WI38 (cell line): ENCODE data around the gene PLEKHG3.
"Not testable (repeated sequence)": the region's sequence is repeated elsewhere in the genome, so short reads cannot be mapped to it uniquely, and the experiment has no call there.

Experiments
- H3K4me3 ChIP-seq: 2 replicates; pipeline ENCODE4 v1.5.1; 2011; ENCODE audit warnings: low read depth, mild to moderate bottlenecking, control low read depth, low read length
- CTCF ChIP-seq: IDR thresholded peaks from 2 replicates; pipeline ENCODE4 v1.5.1; 2012; ENCODE audit warnings: low read depth, mild to moderate bottlenecking, control low read depth, low read length

The PLEKHG3 gene

GRCh38 chr14:64688031-64688430 is 16.2 kb upstream of the PLEKHG3 start:
- H3K4me3 ChIP-seq, result no peak overlapping the region
- no peak for TF ChIP-seq CTCF

- no peak overlapping the region for H3K4me3 ChIP-seq
- TF ChIP-seq CTCF, result no peak
Measured at GRCh38 chr14:64688811-64689281, 15.4 kb upstream of the PLEKHG3 start.

GRCh38 chr14:64689289-64689688 is 14.9 kb upstream of the PLEKHG3 start:
- no peak overlapping the region for H3K4me3 ChIP-seq
- TF ChIP-seq CTCF, result no peak

- not testable (repeated sequence) for H3K4me3 ChIP-seq
Measured at GRCh38 chr14:64690607-64691006, 13.6 kb upstream of the PLEKHG3 start.

GRCh38 chr14:64691376-64691775 is 12.8 kb upstream of the PLEKHG3 start:
- no peak for TF ChIP-seq CTCF
- H3K4me3 ChIP-seq, result no peak overlapping the region

- no peak for TF ChIP-seq CTCF
- no peak overlapping the region for H3K4me3 ChIP-seq
Measured at GRCh38 chr14:64692189-64692985, 11.8 kb upstream of the PLEKHG3 start.

- no peak overlapping the region for H3K4me3 ChIP-seq
- no peak for TF ChIP-seq CTCF
Measured at GRCh38 chr14:64692986-64693809, 11.0 kb upstream of the PLEKHG3 start.
